Liver (tissue), 2 donors: ENCODE results near the gene MICU1.

Source experiments
- CTCF ChIP-seq: fragments of 150-350 bp; IDR thresholded peaks from 2 replicates; pipeline ENCODE4 v1.5.1; 2017; ENCODE audit warnings: improper control_type of control experiment, low read depth, low read length; ENCODE audit not compliant: missing input control
- YY1 ChIP-seq: IDR thresholded peaks from 2 replicates; pipeline ENCODE4 v1.6.1; 2016; ENCODE audit warnings: antibody characterized with exemption, mild to moderate bottlenecking
- TF ChIP-seq, protein P1 (sequence below): IDR thresholded peaks from 2 replicates; pipeline ENCODE4 v1.6.1; 2016; ENCODE audit warnings: antibody characterized with exemption, mild to moderate bottlenecking
- TF ChIP-seq, protein P2 (sequence below): IDR thresholded peaks from 2 replicates; pipeline ENCODE4 v1.6.1; 2016; ENCODE audit warnings: antibody characterized with exemption
- donor health status: healthy.

- TF ChIP-seq, protein P1, sequence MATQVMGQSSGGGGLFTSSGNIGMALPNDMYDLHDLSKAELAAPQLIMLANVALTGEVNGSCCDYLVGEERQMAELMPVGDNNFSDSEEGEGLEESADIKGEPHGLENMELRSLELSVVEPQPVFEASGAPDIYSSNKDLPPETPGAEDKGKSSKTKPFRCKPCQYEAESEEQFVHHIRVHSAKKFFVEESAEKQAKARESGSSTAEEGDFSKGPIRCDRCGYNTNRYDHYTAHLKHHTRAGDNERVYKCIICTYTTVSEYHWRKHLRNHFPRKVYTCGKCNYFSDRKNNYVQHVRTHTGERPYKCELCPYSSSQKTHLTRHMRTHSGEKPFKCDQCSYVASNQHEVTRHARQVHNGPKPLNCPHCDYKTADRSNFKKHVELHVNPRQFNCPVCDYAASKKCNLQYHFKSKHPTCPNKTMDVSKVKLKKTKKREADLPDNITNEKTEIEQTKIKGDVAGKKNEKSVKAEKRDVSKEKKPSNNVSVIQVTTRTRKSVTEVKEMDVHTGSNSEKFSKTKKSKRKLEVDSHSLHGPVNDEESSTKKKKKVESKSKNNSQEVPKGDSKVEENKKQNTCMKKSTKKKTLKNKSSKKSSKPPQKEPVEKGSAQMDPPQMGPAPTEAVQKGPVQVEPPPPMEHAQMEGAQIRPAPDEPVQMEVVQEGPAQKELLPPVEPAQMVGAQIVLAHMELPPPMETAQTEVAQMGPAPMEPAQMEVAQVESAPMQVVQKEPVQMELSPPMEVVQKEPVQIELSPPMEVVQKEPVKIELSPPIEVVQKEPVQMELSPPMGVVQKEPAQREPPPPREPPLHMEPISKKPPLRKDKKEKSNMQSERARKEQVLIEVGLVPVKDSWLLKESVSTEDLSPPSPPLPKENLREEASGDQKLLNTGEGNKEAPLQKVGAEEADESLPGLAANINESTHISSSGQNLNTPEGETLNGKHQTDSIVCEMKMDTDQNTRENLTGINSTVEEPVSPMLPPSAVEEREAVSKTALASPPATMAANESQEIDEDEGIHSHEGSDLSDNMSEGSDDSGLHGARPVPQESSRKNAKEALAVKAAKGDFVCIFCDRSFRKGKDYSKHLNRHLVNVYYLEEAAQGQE = no peak
- TF ChIP-seq CTCF (no peak), YY1 (no peak)
- TF ChIP-seq, protein P2, sequence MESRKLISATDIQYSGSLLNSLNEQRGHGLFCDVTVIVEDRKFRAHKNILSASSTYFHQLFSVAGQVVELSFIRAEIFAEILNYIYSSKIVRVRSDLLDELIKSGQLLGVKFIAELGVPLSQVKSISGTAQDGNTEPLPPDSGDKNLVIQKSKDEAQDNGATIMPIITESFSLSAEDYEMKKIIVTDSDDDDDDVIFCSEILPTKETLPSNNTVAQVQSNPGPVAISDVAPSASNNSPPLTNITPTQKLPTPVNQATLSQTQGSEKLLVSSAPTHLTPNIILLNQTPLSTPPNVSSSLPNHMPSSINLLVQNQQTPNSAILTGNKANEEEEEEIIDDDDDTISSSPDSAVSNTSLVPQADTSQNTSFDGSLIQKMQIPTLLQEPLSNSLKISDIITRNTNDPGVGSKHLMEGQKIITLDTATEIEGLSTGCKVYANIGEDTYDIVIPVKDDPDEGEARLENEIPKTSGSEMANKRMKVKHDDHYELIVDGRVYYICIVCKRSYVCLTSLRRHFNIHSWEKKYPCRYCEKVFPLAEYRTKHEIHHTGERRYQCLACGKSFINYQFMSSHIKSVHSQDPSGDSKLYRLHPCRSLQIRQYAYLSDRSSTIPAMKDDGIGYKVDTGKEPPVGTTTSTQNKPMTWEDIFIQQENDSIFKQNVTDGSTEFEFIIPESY = no peak
Observed at GRCh38 chr10:72540193-72540807, 85.6 kb downstream of the MICU1 start.
